Activated CD4-positive, CD25-positive, alpha-beta regulatory T cell treated with anti-CD3 and anti-CD28 coated beads, Interleukin-2, amount 50 U/mL, for 24 hours (primary cell): Measurements from ENCODE around the gene RPTOR.
"Not testable (repeated sequence)": the region's sequence is repeated elsewhere in the genome, so short reads cannot be mapped to it uniquely, and the experiment has no call there.

ENCODE experiments used
- ATAC-seq, 2 donors: fragments of 150-1000 bp; cut with Tn5 transposase; one replicate each; pipeline ENCODE4 v1.10.0; 2021; ENCODE audit warnings: mild to moderate bottlenecking in 1 of 2, moderate library complexity in 1 of 2

RPTOR gene

DNA sequence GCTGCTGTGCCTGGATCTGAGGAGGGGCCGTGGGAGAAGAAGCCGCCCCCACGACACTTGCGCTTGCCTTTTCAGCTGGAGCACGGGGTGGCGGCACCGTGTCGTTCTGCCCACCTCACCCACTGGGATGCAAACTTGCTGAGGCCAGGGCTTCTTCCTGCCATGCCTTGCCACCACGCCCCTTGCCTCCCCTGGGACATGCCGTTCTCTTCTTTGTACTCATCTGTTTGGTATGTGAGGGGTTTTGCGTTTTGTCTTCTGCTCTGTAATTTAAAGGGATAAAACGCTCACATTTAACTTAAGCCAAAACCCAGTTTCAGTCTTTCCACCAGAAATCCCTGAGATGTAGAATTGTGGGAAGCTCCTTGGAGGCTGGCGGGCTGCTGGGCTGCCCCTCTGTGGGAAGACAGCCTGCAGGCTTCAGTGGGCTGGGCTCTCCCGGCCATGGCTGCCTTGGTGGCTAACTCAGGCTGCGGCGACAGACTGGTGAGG, 180.2 kb downstream of the RPTOR start:
- ATAC-seq, result no peak

DNA sequence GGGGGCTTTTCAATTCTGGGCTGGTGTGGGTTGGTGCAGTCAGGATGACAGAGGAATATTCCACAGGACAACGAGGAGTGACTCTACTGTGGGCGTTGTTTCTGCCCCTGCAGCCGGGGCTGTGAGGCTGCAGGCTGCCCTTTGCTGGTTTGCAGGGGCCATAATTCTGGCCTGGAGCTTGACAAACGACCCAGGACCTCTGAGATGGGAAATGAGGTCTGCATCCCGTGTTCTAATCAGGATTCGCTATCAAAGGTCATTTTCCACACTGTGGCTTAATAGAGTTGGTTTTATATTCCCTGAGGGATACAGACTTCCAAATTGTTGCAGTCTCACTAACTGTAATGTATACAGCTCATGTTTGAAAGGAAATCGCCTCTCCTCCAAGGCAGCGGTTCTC, 180.9 kb downstream of the RPTOR start:
- ATAC-seq, result no peak

DNA sequence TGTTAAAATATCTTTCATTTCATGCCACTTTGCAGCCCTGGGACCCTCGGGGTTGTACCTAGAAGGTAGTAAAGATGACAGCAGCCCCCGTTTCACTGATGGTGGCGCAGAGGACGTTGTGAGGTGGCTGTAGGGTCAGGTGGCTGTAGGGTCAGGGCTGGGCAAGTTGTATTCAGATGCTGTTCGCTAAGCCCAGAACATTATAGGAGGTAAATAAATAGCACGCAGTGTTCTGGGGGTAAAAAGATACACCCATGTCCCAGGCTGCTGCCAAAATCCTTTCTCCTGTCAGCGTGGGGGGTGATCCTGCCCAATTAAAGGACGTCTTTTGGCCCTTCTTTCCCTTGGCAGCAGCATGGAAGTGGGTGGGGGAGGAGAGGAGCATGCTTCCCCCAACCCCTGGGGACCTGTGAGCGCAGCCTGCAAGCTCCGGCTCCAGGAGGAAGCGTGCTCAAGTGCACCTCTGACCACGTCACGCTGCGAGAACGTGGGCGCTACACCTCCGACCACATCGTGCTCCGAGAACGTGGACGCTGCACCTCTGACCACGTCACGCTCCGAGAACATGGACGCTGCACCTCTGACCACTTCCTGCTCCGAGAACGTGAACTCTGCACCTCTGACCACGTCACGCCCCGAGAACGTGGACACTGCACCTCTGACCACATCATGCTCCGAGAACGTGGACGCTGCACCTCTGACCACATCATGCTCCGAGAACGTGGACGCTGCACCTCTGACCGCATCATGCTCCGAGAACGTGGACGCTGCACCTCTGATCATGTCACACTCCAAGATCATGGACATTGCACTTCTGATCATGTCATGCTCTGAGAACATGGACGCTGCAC, 182.1 kb downstream of the RPTOR start:
- no peak for ATAC-seq

- no peak for ATAC-seq
Observed at GRCh38 chr17:80727409-80727755, 182.7 kb downstream of the RPTOR start.

- no peak for ATAC-seq
Observed at GRCh38 chr17:80729016-80729415, 184.4 kb downstream of the RPTOR start.

- no peak for ATAC-seq
Observed at GRCh38 chr17:80729761-80730160, 185.1 kb downstream of the RPTOR start.

DNA sequence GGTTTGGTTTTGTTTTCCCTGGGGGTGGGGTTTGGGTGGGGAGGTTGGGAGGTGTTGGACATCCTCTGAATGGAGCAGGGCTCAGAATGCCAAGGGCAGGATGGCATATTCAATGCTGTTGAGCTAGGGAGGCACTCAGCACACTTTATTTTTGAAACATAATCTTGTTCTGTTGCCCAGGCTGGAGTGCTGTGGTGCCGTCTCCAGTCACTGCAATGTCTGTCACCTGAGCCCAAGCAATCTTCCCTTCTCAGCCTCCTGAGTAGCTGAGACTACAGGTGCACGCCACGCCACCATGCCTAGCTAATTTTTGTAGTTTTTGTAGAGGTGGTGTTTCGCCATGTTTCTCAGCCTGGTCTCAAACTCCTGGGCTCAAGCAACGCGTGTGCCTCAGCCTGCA, 186.1 kb downstream of the RPTOR start:
- no peak for ATAC-seq

DNA sequence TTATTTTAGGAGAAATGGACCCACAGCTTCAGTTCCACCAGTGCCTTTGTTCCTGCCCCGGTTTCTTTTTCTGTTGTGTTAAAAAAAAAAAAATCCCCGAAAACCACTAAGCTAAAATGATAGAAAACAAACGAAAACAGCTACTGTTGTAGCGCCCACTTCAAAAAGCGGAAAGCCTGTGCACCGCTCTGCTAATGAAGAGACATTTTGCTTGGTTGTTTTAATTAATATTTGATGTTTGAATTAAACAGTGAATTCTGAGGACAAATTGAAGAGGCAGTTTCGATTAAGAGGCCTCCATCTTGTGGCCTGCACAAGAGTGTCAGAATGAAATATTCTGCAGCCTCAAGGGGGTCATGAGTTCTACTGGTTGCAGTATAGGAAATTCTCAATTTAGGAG, 186.7 kb downstream of the RPTOR start:
- peak in 1 of 2 donors; percentile 43 for ATAC-seq

DNA sequence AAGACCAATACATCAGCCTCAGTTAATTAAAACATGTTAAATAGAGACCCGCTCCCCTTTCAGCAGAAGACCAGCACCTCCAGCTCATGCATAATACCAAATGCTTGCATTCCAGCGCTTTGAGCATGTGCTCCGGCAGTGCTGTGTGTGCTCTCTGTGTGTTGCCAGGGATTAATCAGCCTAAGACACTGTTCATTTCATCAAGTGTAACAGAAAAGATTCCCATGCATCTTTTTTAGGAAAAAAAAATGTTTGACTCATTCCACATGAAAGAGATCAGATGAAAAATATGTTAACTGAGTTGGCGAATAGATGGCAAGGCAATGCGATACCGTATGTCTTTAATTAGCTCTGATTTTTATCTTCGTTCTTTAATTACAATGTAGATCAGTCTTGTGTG, 187.6 kb downstream of the RPTOR start:
- no peak for ATAC-seq

- peak; percentile 17 to 35 for ATAC-seq
Observed at GRCh38 chr17:80737106-80738019, 192.7 kb downstream of the RPTOR start.

GRCh38 chr17:80738020-80738808, 193.6 kb downstream of the RPTOR start:
- no peak for ATAC-seq

DNA sequence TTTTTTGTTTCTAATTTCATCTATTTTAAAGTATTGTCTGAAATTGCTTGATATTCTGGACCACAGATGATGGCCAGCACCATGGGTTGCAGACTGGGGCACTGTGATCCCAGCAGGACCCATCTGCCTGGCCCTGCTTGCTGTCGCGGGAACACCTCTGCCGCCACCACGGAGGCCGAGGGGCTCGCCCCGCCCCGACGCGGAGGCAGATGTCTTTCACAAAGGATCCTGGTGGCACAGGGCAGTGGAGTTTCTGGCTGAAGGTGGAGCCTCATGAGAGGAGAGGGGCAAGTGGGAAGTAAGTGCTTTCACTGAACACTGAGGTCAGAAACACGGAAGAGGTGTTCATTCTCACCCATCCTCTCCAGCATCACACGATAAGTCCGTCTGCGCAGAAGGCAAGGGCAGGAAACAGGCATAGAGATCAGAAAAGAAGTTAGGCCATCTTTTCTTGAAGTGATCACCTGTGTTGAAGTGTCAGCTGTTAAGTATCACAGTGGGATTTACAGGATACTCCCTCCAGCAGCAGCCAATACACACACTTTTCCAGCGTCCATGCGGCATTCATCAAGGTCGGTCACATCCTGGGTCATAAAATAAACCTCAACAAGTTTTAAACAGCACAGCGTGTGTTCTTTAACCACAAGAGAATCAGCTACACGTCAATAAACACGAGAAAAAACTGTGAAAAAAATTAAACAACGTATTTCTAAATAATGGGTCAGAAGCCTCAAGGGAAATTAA, 194.5 kb downstream of the RPTOR start:
- no peak for ATAC-seq

DNA sequence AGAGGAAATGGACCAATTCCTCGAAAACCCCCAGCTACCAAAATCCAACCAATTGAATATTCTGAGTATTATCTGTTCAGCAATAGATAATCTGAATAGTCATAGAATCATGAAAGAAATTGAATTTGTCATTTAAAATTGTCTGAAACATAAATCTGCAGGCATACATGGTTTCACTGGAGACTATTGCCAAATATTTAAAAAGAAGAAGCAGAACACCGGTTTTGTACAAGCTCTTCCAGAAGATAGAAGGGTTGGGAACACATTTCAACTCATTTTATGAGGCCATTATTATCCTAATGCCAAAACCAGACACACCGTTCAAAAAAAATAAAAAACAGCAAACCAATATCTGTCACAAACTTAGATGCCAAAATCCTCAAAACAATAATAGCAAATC, 195.5 kb downstream of the RPTOR start:
- ATAC-seq, result no peak

GRCh38 chr17:80742091-80742490, 197.5 kb downstream of the RPTOR start:
- no peak for ATAC-seq

GRCh38 chr17:80742581-80743180, 198.0 kb downstream of the RPTOR start:
- ATAC-seq, result no peak

GRCh38 chr17:80743181-80743771, 198.6 kb downstream of the RPTOR start:
- peak; percentile 71 to 84 for ATAC-seq

DNA sequence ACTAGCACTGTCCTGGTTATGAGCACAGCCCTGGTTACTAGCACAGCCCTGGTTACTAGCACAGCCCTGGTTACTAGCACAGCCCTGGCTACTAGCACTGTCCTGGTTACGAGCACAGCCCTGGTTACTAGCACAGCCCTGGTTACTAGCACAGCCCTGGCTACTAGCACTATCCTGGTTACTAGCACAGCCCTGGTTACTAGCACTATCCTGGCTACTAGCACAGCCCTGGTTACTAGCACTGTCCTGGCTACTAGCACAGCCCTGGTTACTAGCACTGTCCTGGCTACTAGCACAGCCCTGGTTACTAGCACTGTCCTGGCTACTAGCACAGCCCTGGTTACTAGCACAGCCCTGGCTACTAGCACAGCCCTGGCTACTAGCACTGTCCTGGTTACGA, 199.3 kb downstream of the RPTOR start:
- ATAC-seq, result not testable (repeated sequence)

- not testable (repeated sequence) for ATAC-seq
Observed at GRCh38 chr17:80744725-80745124, 200.1 kb downstream of the RPTOR start.

DNA sequence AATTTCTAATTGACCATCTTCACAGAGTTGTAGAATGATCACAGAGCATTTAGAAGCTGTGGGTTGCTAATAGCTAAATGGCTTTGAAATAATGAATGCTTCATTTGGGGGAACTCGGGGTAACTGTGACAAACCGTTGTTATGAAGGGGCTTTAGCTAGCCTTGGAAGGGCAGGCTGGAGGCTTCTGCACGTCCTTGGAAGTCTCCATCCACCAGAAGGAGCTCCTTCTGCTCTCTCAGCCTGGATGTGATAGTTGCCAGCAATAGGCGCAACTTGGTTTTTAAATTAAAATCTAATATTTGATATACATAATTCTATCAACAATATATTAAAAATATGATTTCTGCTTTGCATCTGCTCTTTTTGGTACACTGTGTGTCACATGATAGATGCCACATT, 200.5 kb downstream of the RPTOR start:
- no peak for ATAC-seq

GRCh38 chr17:80746262-80746935, 201.8 kb downstream of the RPTOR start:
- peak in 1 of 2 donors; percentile 29 for ATAC-seq

- no peak for ATAC-seq
Observed at GRCh38 chr17:80747469-80747868, 202.8 kb downstream of the RPTOR start.
